22Rv1 (cell line): ENCODE data around the gene IL6R.
A peak's percentile ranks its signal among the peaks of the same experiment; 100 is the strongest.
"Not testable (repeated sequence)": the region's sequence is repeated elsewhere in the genome, so short reads cannot be mapped to it uniquely, and the experiment has no call there.

Experiments
- H3K27ac ChIP-seq: fragments of 450-650 bp; 2 replicates; pipeline ENCODE4 v1.5.1; 2017
- CTCF ChIP-seq: fragments of 450-650 bp; IDR thresholded peaks from 2 replicates; pipeline ENCODE4 v1.5.1; 2017; ENCODE audit warnings: mild to moderate bottlenecking
- ZFX ChIP-seq: fragments of 450-650 bp; IDR thresholded peaks from 2 replicates; pipeline ENCODE4 v1.6.1; 2017; ENCODE audit warnings: antibody characterized with exemption, borderline replicate concordance

IL6R gene

GRCh38 chr1:154420961-154421924, 16.1 kb downstream of the IL6R start:
- TF ChIP-seq CTCF (no peak), ZFX (no peak)
- H3K27ac ChIP-seq: peak overlapping the region; percentile 71; the same call in 1 of the 2 replicates

DNA sequence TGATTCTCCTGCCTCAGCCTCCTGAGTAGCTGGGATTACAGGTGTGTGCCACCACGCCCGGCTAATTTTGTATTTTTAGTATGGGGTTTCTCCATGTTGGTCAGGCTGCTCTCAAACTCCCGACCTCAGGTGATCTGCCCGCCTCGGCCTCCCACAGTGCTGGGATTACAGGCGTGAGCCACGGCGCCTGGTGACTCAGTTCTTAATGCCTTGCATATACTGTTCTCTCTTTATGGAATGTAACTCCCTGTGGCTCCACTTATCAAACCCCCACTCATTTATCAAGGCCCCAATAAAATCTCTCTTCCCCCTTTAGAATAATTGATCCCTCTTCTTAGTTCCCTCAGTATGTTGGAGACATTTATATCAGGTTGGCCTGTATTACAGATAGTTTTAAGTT, 16.9 kb downstream of the IL6R start:
- not testable (repeated sequence) for H3K27ac ChIP-seq

- no peak overlapping the region for H3K27ac ChIP-seq
- TF ChIP-seq CTCF (no peak), ZFX (no peak)
These were observed 17.4 kb downstream of the IL6R start for GRCh38 chr1:154422521-154422920.

DNA sequence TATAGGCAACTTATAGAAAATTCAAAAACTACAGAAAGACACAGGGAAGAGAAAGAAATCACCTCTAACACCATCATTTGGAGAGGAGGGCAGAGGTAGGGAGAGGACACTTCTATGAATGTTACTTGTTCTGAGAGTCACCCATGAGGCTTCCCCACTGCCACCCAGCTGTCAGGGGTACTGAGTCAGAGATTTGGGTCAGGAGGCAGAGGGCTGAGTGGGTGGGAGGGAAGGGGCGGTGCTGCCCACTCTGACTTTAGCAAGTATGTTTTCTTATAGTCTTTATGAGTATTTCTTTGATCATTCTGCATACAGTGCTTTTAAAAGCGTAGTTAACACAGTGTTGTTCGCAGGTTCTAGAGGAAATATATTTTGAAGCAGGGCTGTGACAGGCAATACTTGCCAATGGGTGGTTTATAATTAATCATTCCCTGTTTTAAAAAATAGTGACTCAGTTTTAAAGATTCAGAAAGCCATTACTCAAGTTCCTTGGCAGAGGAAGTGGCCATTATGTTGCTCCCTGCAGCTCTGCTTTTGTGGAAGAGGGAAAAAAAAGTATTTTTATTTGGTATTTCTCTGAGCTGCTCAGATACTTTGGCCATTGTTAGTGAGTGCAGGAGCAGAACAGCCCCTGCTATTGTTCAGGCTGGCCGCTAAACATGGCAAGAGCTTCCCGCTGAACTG, 18.3 kb downstream of the IL6R start:
- H3K27ac ChIP-seq: no peak overlapping the region
- TF ChIP-seq CTCF (no peak), ZFX (no peak)

DNA sequence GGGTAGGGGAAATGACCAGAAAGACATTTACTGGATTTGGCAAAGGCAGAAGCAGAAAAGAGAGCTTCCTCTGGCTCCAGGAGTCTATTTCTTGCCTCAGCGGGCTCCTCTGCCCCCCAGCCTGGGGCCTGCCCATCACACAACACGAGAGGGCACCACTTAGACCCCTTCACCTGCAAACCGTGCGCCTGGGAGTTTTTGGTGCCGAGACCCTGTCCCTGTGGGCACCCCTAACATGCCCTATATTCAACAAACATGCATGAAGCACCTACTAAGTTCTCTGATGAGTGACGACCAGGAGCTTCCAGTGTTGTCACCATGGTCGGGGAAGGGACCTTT, 18.8 kb downstream of the IL6R start:
- H3K27ac ChIP-seq: no peak overlapping the region
- TF ChIP-seq ZFX (no peak), CTCF (no peak)

- no peak overlapping the region for H3K27ac ChIP-seq
- no peak for TF ChIP-seq CTCF
- TF ChIP-seq ZFX: no peak
These were observed 20.0 kb downstream of the IL6R start for GRCh38 chr1:154425172-154425571.

GRCh38 chr1:154427173-154428139, 22.3 kb downstream of the IL6R start:
- TF ChIP-seq ZFX (no peak), CTCF (no peak)
- no peak overlapping the region for H3K27ac ChIP-seq
